Stimulated activated memory B cell treated with anti-CD40 and anti-IgM and Interleukin-4, amounts not matched to agents 10 μg/mL and 1 μg/mL and 100 μg/mL, for 72 hours (primary cell): Measurements from ENCODE around the gene MAML2.
A peak's percentile ranks its signal among the peaks of the same experiment; 100 is the strongest.

ENCODE experiments used
- ATAC-seq: fragments of 150-1000 bp; cut with Tn5 transposase; 2 replicates; pipeline ENCODE4 v1.10.0; 2021
- H3K27ac Mint-ChIP-seq: one replicate; pipeline ENCODE4 v1.8.0; 2022; ENCODE audit warnings: mild to moderate bottlenecking, mixed read lengths
- H3K27me3 Mint-ChIP-seq: one replicate; pipeline ENCODE4 v1.8.0; 2022; ENCODE audit warnings: mixed read lengths
- H3K36me3 Mint-ChIP-seq: one replicate; pipeline ENCODE4 v1.8.0; 2022; ENCODE audit warnings: mixed read lengths
- H3K4me1 Mint-ChIP-seq: one replicate; pipeline ENCODE4 v1.8.0; 2022; ENCODE audit warnings: mixed read lengths
- H3K4me3 Mint-ChIP-seq: one replicate; pipeline ENCODE4 v1.8.0; 2022; ENCODE audit warnings: mild to moderate bottlenecking, moderate library complexity, mixed read lengths
- H3K9me3 Mint-ChIP-seq: one replicate; pipeline ENCODE4 v1.8.0; 2022; ENCODE audit warnings: mixed read lengths

MAML2 gene

GRCh38 chr11:96035031-96035739 lies 307.8 kb downstream of the MAML2 start:
- Mint-ChIP-seq H3K4me1 (peaks cover 17% of the 10 kb centered on the region), H3K27ac (no peak overlapping the region), H3K9me3 (no peaks in the 10 kb centered on the region), H3K27me3 (no peaks in the 10 kb centered on the region), H3K36me3 (peaks cover 24% of the 10 kb centered on the region), H3K4me3 (no peak overlapping the region)
- ATAC-seq, result no peak

- no peaks in the 10 kb centered on the region for H3K9me3 Mint-ChIP-seq
- no peak overlapping the region for H3K27ac Mint-ChIP-seq
- H3K4me1 Mint-ChIP-seq, result peaks cover 15% of the 10 kb centered on the region
- H3K36me3 Mint-ChIP-seq, result peaks cover 15% of the 10 kb centered on the region
- no peak for ATAC-seq
- H3K27me3 Mint-ChIP-seq, result no peaks in the 10 kb centered on the region
- no peak overlapping the region for H3K4me3 Mint-ChIP-seq
Measured at GRCh38 chr11:96033599-96033998, 309.4 kb downstream of the MAML2 start.

DNA sequence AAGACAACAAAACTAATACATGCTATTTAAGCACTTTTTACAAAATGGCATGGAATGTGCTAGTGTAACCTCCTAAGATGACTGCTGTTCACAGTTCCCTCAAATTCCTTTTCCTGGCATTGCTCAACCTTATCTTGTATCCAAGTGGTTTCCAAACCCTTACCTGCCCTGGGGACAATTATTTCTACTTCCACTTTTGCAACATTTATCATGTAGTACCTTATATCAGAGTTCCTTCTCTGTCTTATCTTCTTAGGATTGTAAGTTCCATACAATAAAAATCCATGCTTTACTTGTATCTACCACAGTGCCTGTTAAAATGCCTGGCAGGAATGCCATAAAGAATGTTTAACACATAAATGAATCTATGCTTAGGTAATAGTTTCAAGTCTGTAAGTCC lies 309.9 kb downstream of the MAML2 start:
- Mint-ChIP-seq H3K4me1 (peaks cover 20% of the 10 kb centered on the region), H3K9me3 (no peaks in the 10 kb centered on the region), H3K36me3 (peaks cover 15% of the 10 kb centered on the region), H3K27ac (no peak overlapping the region), H3K27me3 (no peaks in the 10 kb centered on the region), H3K4me3 (no peak overlapping the region)
- ATAC-seq, result no peak

DNA sequence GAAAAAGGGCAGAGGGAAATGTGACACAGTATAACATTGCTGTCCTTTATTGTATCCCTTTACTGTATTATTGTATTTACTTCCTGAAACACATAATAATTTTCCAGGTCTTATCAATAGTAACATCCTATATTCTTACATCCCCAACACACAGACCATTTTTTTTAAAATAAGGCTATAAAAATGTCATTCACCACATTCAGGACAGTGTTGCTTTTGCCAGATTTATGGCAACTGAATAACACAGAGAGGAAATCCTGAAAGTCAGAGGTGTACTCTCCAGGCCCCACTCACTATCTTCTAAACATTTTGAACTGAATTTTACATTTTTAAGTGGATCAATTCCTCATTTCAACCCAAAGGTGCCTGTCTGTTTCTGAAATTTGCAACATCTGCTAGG lies 314.2 kb downstream of the MAML2 start:
- Mint-ChIP-seq H3K27me3 (no peaks in the 10 kb centered on the region), H3K9me3 (no peaks in the 10 kb centered on the region), H3K36me3 (peaks cover 12% of the 10 kb centered on the region), H3K4me3 (no peak overlapping the region), H3K27ac (no peak overlapping the region), H3K4me1 (peaks cover 15% of the 10 kb centered on the region)
- no peak for ATAC-seq

DNA sequence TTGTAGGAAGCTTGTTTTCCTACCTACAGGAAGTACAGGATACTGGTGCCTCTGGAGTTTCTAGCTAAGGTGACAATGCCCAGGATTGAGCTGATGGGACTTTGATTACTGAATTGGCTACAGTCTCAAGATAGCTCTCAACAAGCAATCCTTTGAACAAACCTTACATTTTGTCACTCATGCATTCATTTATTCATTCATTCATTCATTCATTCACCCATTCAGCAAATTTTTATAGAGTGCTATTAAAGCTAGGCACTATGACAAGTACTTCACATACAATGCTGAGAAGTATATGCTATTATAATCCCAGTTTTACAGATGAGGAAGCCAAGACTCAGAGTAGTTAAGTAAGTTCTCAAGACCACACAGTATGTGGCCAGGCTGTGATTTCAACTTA lies 316.0 kb downstream of the MAML2 start:
- no peaks in the 10 kb centered on the region for H3K9me3 Mint-ChIP-seq
- no peaks in the 10 kb centered on the region for H3K27me3 Mint-ChIP-seq
- peaks cover 14% of the 10 kb centered on the region for H3K4me1 Mint-ChIP-seq
- peak overlapping the region; percentile 59 for H3K27ac Mint-ChIP-seq
- no peak overlapping the region for H3K4me3 Mint-ChIP-seq
- H3K36me3 Mint-ChIP-seq, result peaks cover 15% of the 10 kb centered on the region
- ATAC-seq, result no peak

- H3K4me3 Mint-ChIP-seq, result no peak overlapping the region
- no peak for ATAC-seq
- H3K36me3 Mint-ChIP-seq, result peaks cover 15% of the 10 kb centered on the region
- H3K27me3 Mint-ChIP-seq, result no peaks in the 10 kb centered on the region
- no peaks in the 10 kb centered on the region for H3K9me3 Mint-ChIP-seq
- H3K27ac Mint-ChIP-seq, result no peak overlapping the region
- peaks cover 14% of the 10 kb centered on the region for H3K4me1 Mint-ChIP-seq
Measured at GRCh38 chr11:96026310-96026709, 316.7 kb downstream of the MAML2 start.

- H3K4me1 Mint-ChIP-seq, result peaks cover 19% of the 10 kb centered on the region
- no peak overlapping the region for H3K27ac Mint-ChIP-seq
- no peak overlapping the region for H3K4me3 Mint-ChIP-seq
- H3K9me3 Mint-ChIP-seq, result no peaks in the 10 kb centered on the region
- no peaks in the 10 kb centered on the region for H3K27me3 Mint-ChIP-seq
- no peak for ATAC-seq
- H3K36me3 Mint-ChIP-seq, result peaks cover 15% of the 10 kb centered on the region
Measured at GRCh38 chr11:96024666-96025065, 318.3 kb downstream of the MAML2 start.

- H3K27me3 Mint-ChIP-seq, result no peaks in the 10 kb centered on the region
- H3K27ac Mint-ChIP-seq, result no peak overlapping the region
- no peak overlapping the region for H3K4me3 Mint-ChIP-seq
- H3K36me3 Mint-ChIP-seq, result peaks cover 15% of the 10 kb centered on the region
- no peaks in the 10 kb centered on the region for H3K9me3 Mint-ChIP-seq
- H3K4me1 Mint-ChIP-seq, result peaks cover 13% of the 10 kb centered on the region
- no peak for ATAC-seq
Measured at GRCh38 chr11:96023275-96023674, 319.7 kb downstream of the MAML2 start.

DNA sequence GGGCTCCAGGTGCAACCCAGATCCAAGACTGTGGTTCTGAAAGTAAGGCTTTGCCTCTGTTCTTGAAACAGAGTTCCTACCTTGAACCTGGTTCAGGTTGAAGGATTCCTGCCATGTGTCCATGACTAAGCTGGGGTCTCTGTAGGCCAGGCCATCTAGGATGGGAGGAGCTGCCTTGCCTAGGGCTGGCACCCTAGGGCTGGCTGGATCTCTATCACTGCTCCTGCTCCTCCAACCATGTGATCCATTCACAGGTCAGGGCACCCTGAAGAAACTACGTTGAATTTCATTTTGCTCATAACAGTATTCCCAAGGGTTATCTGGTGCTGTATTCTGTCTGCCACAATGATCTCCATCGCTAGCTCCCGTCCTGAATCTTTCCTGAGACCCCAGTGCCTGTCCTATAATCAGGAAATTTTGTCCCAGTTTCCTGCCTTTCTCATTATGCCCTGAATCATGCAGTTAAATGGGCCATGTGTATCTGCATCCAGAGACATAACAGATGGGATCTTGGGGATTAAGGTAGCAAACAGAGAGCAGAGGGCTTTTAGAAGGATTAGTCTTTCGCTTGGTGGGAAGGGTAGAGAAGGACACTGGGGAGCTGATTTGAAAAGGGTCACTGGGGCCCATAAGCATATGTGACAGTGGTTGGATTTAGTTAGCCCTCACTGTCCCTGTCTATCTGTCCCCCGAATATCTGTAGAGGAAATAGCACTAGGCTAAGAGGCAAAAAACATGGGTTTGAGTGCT lies 320.9 kb downstream of the MAML2 start:
- no peak overlapping the region for H3K27ac Mint-ChIP-seq

DNA sequence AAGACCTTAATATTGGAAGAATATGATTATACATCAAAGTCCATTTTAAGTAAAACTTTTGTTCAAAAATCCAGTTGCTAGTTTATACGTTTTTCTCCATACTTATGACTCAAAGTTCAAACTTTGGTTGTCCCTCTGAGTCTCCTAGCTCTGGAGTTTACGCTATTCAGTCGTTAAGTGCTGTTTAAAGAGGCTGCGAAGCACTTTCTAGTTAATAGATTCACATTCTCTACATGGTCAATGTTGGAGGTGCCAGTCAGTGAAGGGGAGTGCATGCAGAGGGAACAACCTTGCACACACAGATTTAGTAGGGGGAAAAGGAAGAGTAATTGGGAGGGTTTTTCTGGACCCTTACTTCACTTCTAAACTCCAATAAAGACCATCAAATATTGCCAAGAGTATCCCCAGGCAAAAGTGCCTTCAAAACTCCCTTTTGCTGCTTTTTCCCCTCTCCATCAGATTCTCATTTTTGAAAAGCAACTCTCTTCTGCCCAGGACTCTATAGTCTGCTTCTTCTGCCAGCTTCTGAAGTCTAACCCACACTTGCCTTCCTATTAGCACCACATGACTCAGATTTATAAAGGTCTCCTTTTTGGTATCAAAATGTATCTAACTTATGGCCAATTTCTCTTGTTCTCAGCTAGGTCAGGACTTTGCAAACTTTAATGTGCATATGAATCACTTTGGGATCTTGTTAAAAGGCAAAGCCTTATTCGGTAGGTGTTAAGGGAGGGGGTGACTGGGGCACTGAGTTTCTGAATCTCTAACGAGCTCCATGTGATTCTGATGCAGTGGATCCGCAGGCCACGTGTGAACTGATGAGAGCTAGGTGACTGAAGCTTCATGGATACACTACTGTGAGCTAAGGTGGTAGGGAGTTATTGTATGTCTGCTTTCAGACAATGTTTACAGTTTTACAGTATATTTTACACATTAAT lies 322.9 kb downstream of the MAML2 start:
- H3K27ac Mint-ChIP-seq, result peak overlapping the region; percentile 17
- ATAC-seq, result no peak
- no peak overlapping the region for H3K4me3 Mint-ChIP-seq
- H3K4me1 Mint-ChIP-seq, result peaks cover 16% of the 10 kb centered on the region
- H3K9me3 Mint-ChIP-seq, result no peaks in the 10 kb centered on the region
- H3K36me3 Mint-ChIP-seq, result peaks cover 9% of the 10 kb centered on the region
- no peaks in the 10 kb centered on the region for H3K27me3 Mint-ChIP-seq

More for the DNA sequence above, 320.9 kb downstream of the MAML2 start:
- peaks cover 10% of the 10 kb centered on the region for H3K36me3 Mint-ChIP-seq
- H3K4me3 Mint-ChIP-seq, result no peak overlapping the region
- no peak for ATAC-seq
- H3K27me3 Mint-ChIP-seq, result no peaks in the 10 kb centered on the region
- no peaks in the 10 kb centered on the region for H3K9me3 Mint-ChIP-seq
- H3K4me1 Mint-ChIP-seq, result peaks cover 10% of the 10 kb centered on the region

DNA sequence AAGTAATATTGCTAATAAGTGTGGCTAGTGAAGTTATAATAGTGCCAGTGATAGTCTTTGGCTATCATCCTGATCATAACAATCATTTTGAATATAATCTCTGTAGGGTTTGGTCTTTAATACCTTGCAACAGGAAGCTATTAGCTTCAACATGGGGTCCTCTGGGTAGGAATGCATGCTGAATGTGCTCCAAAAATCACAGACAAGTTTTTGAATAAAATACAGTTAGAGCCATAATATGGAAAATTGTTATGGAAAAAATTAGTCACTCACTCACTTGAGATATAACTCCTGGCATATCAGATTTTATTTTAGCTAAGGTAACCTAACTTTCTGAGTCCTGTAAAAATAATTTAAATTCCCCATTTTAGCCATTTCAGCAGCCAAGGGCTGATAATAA lies 323.7 kb downstream of the MAML2 start:
- Mint-ChIP-seq H3K4me1 (peaks cover 24% of the 10 kb centered on the region), H3K27ac (no peak overlapping the region), H3K4me3 (no peak overlapping the region), H3K36me3 (peaks cover 9% of the 10 kb centered on the region), H3K9me3 (no peaks in the 10 kb centered on the region), H3K27me3 (no peaks in the 10 kb centered on the region)
- no peak for ATAC-seq

- H3K4me1 Mint-ChIP-seq, result peaks cover 38% of the 10 kb centered on the region
- H3K4me3 Mint-ChIP-seq, result no peak overlapping the region
- ATAC-seq, result no peak
- no peaks in the 10 kb centered on the region for H3K9me3 Mint-ChIP-seq
- peaks cover 8% of the 10 kb centered on the region for H3K36me3 Mint-ChIP-seq
- no peaks in the 10 kb centered on the region for H3K27me3 Mint-ChIP-seq
- H3K27ac Mint-ChIP-seq, result no peak overlapping the region
Measured at GRCh38 chr11:96017856-96018255, 325.1 kb downstream of the MAML2 start.

GRCh38 chr11:96016978-96017502 lies 326.0 kb downstream of the MAML2 start:
- ATAC-seq, result no peak
- Mint-ChIP-seq H3K4me1 (peaks cover 41% of the 10 kb centered on the region), H3K27me3 (no peaks in the 10 kb centered on the region), H3K27ac (no peak overlapping the region), H3K9me3 (no peaks in the 10 kb centered on the region), H3K36me3 (peaks cover under 1% of the 10 kb centered on the region), H3K4me3 (no peak overlapping the region)

DNA sequence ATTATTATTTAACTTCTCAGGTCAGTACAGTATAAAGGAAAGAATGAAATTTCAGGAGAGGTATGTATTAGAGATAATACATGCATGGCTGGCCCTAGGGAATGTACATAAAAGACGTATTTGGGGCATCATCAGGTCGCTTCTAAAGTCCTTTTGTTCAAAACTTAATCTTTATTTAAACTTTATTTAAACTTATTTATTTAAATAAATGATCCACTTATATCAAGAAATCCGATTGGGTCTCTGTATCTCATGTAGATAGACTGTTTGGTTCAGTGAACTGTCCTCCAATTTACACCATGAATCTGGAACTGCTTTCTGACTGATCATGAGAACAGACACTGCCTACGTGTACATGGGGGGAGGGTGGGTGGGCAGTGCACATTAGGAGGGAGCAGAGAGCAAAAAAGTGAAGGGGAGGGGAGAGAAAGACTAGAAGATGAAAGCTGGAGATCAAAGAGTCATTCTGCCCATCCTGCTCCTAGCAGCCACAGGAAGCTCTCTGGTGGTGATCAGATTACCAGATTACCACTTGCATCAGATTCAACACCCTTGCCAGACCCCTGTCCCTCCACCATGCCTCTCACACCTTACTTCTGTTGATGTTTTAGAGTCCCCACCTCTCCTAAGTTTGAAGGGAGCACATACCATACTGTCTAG lies 327.0 kb downstream of the MAML2 start:
- H3K27ac Mint-ChIP-seq, result peak overlapping the region; percentile 85
- no peak overlapping the region for H3K4me3 Mint-ChIP-seq
- H3K9me3 Mint-ChIP-seq, result no peaks in the 10 kb centered on the region
- no peaks in the 10 kb centered on the region for H3K36me3 Mint-ChIP-seq
- no peak for ATAC-seq
- H3K4me1 Mint-ChIP-seq, result peaks cover 43% of the 10 kb centered on the region
- no peaks in the 10 kb centered on the region for H3K27me3 Mint-ChIP-seq

DNA sequence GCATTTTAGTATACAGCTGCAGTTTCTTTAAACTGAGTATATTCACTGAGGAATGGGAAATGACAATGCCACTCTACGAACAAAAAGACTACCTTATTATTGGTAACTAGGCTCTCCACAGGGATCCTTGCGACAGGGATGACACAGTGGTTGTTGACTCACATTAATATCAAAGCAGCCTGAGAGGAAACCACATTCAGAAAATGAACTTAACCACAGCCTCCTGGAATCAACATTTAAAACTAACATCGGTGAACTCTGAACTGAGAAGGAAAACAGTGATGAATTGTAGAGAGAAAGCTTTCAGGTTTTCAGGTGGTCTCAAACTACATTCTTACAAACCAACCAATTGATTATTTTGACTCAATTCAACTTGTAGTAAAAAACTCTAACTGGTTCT lies 328.8 kb downstream of the MAML2 start:
- H3K4me3 Mint-ChIP-seq, result no peak overlapping the region
- peaks cover 44% of the 10 kb centered on the region for H3K4me1 Mint-ChIP-seq

More for the DNA sequence above, 328.8 kb downstream of the MAML2 start:
- Mint-ChIP-seq H3K27me3 (no peaks in the 10 kb centered on the region), H3K36me3 (no peaks in the 10 kb centered on the region), H3K27ac (peak overlapping the region; percentile 85), H3K9me3 (no peaks in the 10 kb centered on the region)
- peak; percentile 40 for ATAC-seq
